SIG-M5 treated with dmso at 0.1 percent for 504 hours (cell line): ENCODE measurements around the gene SEMA7A.

ENCODE experiments used
- DNase-seq: peaks from one replicate; lab custom pipeline; 2025; ENCODE audit not compliant: unreplicated experiment; lab: John Stamatoyannopoulos, UW

The SEMA7A gene

DNA sequence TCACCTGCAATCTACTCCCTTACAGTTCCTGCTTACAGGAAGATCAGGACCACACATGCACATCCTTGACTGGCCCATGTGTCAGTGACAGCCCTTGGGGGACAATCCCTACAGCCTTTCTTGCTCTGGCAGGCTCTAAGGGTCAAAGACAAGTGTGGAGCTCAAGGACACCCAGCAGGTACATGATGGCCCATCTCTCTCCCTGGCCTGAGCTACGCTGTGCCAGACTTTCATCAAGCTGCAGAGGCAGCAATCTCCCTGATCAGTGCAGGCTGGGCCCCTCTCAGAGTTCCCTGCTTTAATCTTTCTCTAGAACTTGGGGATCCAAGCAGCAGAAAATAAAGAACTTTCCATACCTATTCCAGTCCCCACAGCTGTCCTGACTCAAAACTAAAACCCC lies 2.6 kb downstream of the SEMA7A start:
- no peak for DNase-seq

DNA sequence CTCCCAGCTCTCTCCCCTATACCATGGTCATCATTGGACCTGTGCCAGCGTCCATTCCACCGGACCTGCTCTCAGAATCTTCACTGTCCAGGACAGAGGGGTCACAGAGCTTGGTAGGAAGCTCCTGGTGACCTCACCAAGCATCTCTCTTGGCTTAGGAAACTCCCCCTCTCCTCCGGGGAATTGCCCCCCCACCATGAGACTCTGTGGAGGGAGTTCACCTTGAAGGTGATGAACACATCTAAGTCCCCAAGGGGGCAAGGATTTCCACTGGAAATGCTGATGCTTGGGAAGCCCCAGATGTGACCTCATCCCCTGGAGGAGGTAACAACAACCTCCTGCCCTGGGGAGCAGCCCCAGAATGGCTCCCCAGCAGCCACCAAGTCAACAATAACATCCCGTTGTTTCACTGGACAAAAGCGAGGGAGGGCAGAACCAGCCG lies 3.2 kb downstream of the SEMA7A start:
- no peak for DNase-seq

DNA sequence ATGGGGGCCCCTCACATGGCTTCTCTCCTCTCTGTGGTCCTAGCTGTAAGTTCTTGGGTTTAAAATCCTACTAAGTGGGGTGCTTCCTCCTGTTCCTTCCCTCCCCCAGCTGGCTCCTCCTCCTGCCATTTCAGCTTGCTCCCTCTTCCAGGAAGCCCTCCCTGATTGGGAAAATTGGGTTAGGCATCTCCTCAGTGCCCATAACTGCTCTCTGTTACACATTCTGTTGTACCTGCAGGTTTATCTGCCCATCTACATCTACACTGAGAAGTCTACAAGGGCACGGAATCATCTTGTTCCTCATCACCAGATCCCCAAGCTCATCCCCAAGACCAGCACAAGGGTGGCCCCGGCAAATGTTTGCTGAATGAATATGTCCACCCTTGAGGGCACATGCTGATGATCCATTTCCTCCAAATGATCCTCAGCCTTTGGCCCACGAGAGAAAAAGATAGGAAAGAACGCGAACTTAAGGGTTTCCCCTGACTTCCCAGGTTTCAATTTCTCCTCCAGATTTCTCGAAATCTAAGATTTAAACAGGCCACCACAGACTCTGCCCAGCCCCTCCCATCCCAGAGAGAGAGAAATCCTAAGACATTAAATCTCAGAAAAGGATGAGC lies 3.9 kb downstream of the SEMA7A start:
- no peak for DNase-seq

DNA sequence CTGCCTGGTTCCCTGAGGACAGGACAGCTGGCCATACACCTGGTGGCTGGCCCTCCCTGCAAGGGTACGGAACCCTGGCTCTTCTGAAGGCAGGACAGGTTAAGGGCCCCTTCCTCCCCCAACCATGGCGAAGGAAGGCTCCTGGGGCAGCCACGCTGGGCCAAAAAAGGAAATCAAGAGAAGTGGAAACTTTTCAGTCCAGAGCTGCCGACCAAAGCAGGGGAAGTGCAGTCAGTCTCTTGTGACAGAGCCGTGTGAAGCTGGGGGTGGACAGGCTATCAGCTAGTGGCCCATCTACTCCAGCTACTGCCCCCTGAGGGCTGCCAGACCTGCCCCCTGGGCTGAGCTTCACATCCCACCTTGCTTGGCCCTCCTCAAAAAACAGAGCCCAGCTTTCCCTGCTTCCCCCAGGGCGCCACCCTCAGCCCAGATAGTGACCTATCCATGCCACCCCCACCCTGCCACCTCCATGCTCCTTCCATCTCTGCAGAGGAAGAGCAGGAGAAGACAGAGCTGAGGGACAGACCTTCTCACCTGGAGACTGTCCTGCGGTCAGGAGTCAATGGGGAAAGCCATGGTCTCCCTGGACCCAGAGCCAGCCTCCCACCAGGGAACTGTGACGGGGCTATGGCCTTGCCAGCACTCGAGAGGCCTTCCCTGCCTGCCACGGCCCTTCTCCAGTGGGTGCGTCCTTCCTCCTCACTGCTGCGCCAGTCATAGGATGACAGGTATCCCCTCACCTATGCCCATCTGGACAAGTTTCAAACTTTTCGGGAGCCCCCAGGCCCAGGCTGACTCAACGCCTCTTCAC lies 4.6 kb downstream of the SEMA7A start:
- DNase-seq = peak; percentile 9

DNA sequence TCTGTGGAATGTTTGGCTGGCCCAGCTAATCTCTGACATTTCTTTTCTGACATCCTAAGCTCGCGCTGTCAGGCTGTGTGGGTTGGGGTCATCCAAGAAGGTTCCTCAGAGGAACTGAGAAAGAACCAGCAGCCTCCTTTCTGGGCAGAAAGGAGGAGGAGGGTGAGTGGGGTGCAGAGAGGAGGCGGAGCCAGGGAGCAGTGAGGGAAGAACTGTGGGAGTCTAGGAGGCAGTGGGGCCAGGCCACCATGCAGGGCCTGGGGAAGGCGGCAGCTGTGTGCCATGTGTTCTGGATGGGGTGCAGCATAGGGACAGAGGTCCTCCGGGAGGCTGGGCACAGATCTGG lies 5.3 kb downstream of the SEMA7A start:
- DNase-seq = peak; percentile 14

DNA sequence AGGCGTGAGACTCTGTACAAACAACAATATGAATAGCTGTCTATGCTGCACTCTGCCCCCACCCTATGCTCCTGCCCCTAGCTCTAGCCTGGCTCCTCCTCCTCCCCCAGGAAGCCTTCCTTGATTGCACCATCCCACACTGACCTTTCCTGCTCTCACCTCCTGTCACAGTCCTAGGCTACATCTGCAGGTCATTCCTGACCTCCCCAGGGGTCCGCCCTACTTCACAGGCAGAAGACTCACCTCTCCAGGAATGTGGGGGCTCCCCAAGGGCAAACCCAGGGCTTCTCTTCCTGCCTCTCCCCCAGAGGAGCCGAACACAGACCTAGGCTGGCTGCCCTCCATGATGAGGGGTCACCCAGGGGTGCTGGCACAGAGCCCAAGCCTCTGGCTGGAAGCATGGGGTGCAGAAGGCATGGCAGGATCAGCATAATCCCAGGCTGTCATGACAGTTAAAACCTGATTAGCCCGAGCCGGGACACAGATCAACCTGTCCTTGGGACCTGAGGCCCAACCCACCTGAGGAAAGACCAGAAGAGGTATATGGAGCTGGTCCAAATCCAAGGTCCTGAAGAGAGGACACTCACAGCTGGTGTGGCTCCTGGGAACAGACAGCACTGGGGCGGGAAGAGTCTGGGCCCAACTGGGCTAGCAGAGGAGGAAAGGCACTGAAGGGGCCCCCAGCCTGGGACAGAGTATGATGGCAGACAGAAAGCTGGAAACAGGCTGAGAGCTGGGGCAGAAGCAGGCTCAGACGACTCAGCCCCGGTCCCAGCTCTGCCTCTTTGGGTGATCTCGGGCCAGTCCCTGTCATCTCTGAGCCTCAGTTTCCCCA lies 5.9 kb downstream of the SEMA7A start:
- DNase-seq = no peak

DNA sequence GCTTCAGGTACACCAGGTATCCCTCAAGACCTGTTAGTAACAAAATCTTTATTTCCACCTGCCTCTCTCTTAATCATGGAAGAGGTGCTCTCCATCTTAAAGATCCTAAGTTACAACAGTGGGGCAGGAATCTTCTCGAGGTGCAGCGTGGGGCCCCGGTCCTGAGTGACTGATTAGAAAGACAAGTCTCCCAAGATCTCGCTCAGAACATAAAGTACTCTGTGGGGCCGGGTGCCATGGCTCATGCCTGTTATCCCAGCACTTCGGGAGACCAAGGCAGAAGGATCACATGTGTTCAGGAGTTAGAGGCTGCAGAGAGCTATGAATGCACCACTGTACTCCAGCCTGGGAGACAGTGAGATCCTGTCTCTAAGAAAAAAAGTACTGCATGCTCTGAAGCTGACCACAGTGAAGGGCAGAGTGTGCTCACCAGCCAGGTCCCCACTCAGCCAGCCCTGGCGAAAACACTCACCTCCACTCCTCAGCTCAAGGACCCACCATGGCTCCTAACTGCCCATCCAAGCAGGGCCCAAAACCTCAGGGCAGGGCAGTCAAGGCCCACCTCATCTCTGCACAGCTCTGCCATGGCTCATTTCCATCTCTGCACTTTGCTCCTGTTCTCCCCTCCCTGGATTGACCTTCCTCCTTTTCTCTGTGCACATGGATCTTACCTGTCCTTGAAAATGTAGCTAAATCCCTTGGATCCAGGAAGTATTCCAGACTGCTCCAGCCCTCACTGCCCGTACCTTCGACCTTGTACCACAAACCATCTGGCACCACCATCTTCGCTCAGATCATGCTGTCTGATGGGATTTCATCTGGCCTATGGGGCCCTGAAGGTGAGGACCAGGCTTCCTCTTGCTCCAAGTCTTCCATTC lies 7.1 kb downstream of the SEMA7A start:
- no peak for DNase-seq

DNA sequence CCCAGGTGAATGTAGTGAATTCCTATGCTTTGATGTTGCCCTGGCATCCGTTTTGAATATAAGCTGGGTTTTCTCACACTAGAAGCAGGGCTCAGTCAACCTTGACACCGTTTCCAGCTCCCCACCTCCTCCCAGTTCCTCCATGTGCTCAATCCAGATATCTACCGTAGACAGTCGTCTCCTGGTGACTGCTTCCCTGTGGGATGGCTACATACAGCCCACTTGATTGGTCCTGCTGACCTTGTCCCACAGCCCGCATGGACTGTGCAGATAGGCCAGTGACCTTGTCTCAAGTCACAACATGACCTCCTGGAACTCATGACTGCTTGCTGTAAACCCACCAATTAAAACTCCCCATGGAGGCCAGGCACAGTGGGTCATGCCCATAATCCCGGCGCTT lies 8.1 kb downstream of the SEMA7A start:
- no peak for DNase-seq

DNA sequence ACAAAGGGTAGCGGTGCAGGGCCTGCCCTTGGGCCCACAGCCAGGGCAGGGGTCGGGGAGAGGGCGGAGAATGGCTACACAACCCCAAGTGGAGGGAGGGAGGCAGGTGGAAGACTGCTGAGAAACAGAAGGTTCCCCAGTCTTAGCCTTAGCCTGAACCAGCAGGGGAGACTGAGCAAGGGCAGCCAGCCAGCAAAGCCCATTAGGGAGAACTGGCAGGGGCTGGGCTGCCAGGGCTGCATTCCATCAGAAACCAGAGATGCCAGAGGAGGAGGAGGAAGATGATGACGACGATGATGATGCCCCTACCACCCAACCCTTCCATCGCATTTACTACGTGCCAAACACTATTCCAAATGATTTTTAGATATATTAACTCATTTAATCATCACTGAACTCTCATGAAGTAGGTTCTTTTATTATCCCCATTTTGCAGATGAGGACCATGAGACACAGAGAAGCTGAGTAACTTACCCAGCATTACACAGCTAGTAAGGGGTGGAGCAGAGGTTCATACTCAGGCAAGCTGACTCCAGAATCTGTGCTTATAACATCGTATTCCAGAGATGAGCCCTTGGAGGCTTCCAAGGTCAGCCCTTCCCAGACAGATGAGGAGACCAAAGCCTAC lies 8.7 kb downstream of the SEMA7A start:
- DNase-seq = no peak

DNA sequence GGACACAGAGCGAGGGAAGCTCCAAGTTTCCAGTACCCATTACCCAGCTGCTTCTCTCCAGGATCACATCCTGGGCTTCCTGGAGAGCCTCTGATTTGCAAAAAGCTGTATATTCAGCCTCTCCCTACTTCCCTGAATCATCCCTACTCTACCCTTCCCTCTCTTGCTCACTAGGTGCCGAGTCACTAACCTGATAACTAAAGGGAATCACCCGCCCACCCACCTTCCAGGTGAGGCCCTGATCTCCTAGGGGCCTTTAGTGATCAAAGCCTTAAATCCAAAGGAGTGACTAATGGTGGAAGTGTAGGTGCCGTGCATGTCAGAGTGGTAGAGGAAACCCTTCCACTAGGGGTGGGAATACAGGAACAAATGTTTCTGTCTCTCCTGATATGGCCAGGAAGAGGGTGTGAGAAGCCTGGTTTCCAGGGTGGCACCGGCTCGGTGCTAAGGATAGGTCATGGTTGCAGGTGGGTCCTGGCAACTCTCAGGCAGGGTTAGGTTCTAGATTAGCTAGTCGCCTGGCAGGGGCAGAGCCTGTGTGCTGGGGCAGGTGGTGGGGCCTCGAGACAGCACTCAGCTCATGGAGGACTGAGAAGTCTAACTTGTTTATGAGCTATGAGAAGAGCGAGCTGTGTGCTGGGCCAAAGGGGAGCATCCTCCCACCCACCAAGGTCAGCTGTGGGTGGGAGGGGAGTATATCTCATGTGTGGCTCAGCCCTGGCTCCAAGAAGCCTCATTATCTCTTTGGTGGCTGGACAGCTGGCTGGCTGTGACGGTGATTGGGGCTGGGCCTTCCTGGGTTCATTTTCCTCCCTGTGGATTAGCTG lies 10.1 kb downstream of the SEMA7A start:
- no peak for DNase-seq

DNA sequence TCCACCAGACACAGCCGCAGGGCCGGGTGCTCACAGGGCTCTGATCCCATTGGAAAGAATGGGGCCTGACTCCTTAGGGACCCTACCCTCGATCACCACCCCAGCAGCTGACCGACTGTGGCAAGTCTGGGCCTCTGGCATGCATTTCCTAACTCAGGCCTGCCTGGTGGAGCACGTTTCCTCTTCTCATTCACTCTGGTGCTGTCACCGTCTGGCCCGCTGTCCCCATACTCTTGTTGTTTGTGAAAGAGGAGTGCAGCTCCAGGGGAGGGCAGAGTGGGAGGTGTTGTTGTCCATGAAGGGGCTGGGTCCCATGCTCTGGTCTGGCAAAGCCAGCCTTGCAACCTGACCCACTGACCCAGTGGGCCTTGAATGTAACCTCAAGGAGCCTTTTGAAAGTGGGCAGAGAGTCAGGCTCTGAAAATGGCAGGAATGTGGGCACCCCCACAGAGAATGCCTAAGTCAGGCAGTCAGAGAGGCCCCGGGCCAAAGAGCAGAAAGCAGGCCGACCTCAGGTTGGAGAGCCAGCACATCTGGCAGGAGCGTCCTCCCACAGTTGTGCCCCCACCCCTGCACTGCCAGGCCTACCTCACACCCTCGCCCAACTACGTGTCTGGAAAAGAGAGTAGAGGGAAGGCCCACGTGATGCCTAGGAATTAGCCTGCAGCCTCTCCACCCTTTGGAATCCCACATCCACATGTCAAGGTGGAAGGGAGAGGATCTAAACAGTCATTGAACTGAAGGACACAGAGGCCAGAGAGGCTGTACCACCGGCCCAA lies 10.9 kb downstream of the SEMA7A start:
- no peak for DNase-seq

DNA sequence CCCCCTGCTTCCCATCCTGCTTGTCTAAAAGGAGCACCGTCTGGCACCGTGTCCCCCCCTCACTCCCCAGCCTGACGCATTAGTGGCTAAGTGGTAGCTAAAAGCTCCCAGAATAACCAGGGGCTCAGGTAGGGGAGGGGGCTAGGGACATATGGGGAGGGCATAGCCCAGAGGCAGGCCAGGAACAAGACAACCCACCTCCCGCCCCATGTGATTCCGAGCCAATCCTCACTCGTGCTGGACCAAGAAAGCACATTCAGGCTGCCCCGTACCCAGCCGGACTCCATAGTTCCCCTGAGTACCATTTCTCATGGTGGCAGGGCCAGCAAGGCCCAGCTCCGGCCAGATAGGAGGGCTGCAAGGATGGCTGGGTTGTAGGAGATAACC lies 11.5 kb downstream of the SEMA7A start:
- DNase-seq = no peak

DNA sequence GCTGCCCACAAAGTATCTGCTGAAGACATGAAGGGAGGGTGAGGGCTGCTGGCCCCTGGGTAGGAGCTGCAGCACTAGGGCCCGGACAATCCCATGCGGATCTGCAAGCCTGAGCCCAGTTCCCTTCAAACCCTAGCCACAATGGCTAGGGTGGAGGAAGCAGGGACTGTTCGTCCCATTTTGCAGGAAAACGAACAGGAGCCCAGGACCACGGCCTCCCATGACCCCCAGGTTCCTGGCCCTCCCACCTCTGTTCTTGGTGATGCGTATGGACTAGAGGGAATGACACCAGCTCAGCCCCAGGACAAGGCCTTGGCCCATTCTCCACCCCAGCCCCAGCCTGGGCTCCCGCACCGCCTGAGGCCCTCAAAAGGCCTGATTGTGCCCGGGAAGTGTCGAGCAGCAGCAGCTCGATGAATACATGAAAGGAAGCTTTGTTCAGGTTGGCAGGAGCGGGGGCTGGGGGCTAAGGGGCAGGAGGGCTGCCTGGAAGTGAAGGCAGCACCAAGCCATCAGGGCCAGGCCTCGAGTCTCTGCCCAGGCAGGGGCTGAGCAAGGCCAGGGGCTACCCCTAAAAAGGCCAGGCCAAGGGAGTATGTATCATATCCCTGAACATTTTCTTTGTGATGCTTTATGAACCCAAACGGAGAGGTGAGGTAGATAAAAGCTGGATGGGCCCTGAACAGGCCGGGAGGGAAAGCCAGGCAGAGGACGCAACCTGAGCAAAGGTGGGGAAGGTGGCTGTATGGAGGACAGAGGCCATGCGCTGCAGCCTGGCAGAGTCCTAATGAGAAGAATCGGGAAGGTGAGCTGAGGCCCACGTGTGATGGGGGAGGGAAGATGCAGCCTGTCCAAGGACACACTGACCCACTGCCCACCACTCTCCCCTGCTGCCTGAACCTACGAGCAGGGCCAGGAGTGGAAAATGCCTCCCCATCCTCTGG lies 12.2 kb downstream of the SEMA7A start:
- no peak for DNase-seq

DNA sequence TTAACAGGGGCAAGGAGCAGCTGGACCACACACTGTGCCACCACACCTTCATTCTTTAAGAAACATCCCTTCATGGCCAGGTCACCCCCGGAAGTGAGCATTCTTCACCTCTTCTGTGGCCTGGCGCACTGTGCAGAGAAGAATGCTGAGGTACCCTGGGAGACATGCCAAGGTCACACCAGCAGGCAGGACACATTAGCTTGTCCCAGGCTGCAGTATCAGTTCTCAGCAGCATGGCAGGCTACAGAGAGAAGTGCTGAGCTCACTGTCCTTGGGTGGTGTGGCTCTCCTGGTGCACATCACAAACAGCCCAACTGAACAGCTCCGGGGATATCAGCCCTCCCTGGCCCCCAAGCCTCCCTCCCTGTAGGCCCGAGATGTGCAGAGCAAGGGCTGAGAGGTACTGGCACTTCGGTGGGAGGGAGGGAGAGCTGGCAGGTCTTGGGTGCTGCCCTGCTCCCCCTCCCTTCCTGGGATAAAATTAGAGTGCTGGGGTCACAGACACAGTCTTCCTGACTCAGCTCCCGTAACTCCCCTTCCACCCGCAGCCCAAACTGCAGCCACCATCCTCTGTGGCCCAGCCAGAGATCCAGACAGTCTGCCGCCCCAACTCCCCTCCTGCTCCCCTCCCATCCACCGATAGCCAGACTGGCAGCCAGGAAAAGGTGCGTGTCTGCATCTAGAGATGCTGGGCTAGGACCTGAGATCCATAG lies 13.4 kb downstream of the SEMA7A start:
- DNase-seq = no peak

DNA sequence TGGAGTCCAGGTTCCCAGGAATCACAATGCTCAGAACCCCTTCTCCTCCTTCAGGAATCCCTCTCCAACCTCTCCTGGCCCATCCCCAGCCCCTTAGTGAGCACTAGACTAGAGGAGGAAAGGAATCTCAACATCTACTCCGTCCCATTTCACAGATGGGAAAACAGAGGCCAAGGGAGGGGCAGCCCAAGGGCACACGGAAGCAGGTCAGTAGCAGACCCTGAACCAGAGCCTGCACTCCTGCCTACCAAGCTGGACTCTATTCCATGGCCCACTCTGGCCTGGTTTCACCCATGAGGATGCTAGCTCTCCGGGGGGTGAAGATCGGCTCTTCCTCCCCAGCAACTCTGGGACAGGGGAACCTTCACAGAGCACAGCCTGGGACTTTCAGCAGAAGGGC lies 14.3 kb downstream of the SEMA7A start:
- DNase-seq = no peak

DNA sequence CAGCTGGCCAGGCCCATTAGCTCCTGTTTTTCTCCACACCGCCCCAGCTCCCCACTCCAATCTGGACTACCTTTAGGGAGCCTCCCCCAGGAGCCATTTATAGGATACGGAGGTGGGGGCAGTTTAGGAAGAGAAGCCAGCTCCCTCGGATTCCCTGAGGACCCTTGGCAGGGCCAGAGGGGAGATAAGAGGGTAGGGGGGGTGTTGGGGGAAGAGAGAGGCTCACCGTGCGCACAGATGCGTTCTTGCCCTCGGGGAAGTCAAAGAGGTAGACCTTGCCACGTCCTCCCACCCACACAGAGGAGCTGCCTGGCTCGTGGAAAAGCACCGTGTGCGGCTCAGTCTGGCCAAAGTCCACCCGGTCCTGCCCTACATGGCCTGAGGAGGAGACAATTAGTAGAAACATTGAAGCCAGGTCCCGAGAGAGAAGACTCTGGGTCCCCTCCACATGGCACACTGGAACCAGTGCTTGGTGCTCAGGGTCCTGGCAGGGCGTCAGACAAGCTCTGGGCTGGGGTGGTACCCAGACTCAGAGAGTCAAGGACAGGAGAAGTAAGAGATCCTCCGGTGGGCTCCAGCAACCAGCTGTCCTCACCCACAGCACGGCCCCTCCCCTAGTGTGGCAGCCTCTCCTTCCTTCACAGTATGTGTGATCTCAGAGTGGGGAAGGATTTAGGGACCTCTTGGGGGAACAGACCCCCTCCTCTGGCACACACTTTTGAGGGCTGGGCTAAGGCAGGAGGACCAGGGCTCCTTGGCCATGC lies 15.0 kb downstream of the SEMA7A start:
- DNase-seq = no peak
